CD4-positive, alpha-beta memory T cell (primary cell): ENCODE results near the gene METTL27. TPM values are rescaled to one million over a fixed set of nuclear protein-coding genes. Genes with fewer than 3 reads are reported as not detected.

ENCODE experiments used
- CTCF ChIA-PET: fragments of 350-600 bp; sonication (Branson Sonifier 250); formaldehyde crosslinking; loops from one replicate; lab custom pipeline; 2021; ENCODE audit warnings: inconsistent platforms; ENCODE audit not compliant: partially characterized antibody; lab: Charles Lee
- POLR2A ChIA-PET: fragments of 350-600 bp; sonication (Branson Sonifier 250); formaldehyde crosslinking; loops from one replicate; lab custom pipeline; 2021; ENCODE audit not compliant: partially characterized antibody; lab: Charles Lee
- DNase-seq, 5 donors: peaks; one replicate each; pipeline versions ENCODE4 v3.0.0 to v3.0.0-alpha.2; 2020 to 2022; ENCODE audit warnings: mixed read lengths in 1 of 5
- H3K27ac ChIP-seq: one replicate; pipeline ENCODE4 v1.7.0; 2013; ENCODE audit warnings: low read depth, low read length
- H3K27me3 ChIP-seq: 2 replicates; pipeline ENCODE4 v1.7.0; 2013; ENCODE audit warnings: mild to moderate bottlenecking, low read length, moderate library complexity; ENCODE audit not compliant: insufficient read depth
- H3K36me3 ChIP-seq: 2 replicates; pipeline ENCODE4 v1.7.0; 2013; ENCODE audit warnings: mild to moderate bottlenecking, low read length, moderate library complexity; ENCODE audit not compliant: insufficient read depth
- H3K4me1 ChIP-seq: 2 replicates; pipeline ENCODE4 v1.7.0; 2013; ENCODE audit warnings: mild to moderate bottlenecking, low read length, moderate library complexity; ENCODE audit not compliant: insufficient read depth
- H3K4me3 ChIP-seq, 2 donors: one replicate each; pipeline ENCODE4 v1.7.0; 2013; ENCODE audit warnings: low read length in 2 of 2, mild to moderate bottlenecking in 1 of 2
- H3K9me3 ChIP-seq, 2 donors: one replicate each; pipeline ENCODE4 v1.7.0; 2013; ENCODE audit warnings: low read length in 2 of 2, control low read depth in 1 of 2; ENCODE audit not compliant: control insufficient read depth in 1 of 2
- H3K27ac Mint-ChIP-seq, 7 donors: one replicate each; pipeline ENCODE4 v1.8.0; 2020 to 2021; ENCODE audit warnings: mixed read lengths in 7 of 7, mild to moderate bottlenecking in 6 of 7, inconsistent platforms in 3 of 7, moderate library complexity in 3 of 7
- H3K27me3 Mint-ChIP-seq, 2 donors: one replicate each; pipeline ENCODE4 v1.8.0; 2020 to 2021; ENCODE audit warnings: mixed read lengths in 2 of 2
- H3K36me3 Mint-ChIP-seq, 2 donors: one replicate each; pipeline ENCODE4 v1.8.0; 2020 to 2021; ENCODE audit warnings: mixed read lengths in 2 of 2, inconsistent platforms in 1 of 2, mild to moderate bottlenecking in 1 of 2
- H3K4me1 Mint-ChIP-seq, 4 donors: one replicate each; pipeline ENCODE4 v1.8.0; 2020 to 2021; ENCODE audit warnings: mixed read lengths in 4 of 4, mild to moderate bottlenecking in 1 of 4
- H3K4me3 Mint-ChIP-seq, 8 donors: one replicate each; pipeline ENCODE4 v1.8.0; 2020 to 2021; ENCODE audit warnings: mixed read lengths in 8 of 8, mild to moderate bottlenecking in 7 of 8, moderate library complexity in 6 of 8, inconsistent platforms in 3 of 8
- H3K9me3 Mint-ChIP-seq, 8 donors: one replicate each; pipeline ENCODE4 v1.8.0; 2020 to 2021; ENCODE audit warnings: mixed read lengths in 8 of 8, mild to moderate bottlenecking in 5 of 8, inconsistent platforms in 3 of 8, moderate library complexity in 1 of 8
- intact Hi-C: fragments of 100-400 bp; cut with micrococcal nuclease; formaldehyde crosslinking; loops from one replicate; pipeline ENCODE4 v1.15.1; 2023
- polyA plus RNA-seq, 2 donors: library from polyadenylated mRNA; unstranded; fragments of 300-500 nt; fragmentation: Illumina TruSeq; gene quantifications; one replicate each; pipeline ENCODE4 v1.2.3, GENCODE V29; 2021
- total RNA-seq, 2 experiments: library from RNA; stranded (reverse); gene quantifications; one replicate each; pipeline ENCODE4 v1.2.3, GENCODE V29; 2021

METTL27 gene
- total and polyA plus RNA-seq, 4 experiments from 2014 or later = 0.49 to 7.6 (median 6.1) TPM; not detected in 1

GRCh38 chr7:73876361-73876760, 34.0 kb upstream of the METTL27 start:
- POLR2A ChIA-PET = no interaction called here
- CTCF ChIA-PET = no interaction called here

GRCh38 chr7:73872056-73872908, 30.0 kb upstream of the METTL27 start:
- H3K36me3 Mint-ChIP-seq = no peaks in the 10 kb centered on the region

More at GRCh38 chr7:73876361-73876760, 34.0 kb upstream of the METTL27 start:
- Mint-ChIP-seq H3K9me3 (no peaks in the 10 kb centered on the region), H3K36me3 (no peaks in the 10 kb centered on the region), H3K27ac (no peak overlapping the region), H3K4me3 (no peak overlapping the region), H3K4me1 (no peaks in the 10 kb centered on the region), H3K27me3 (peaks cover 3 to 12% of the 10 kb centered on the region in 2 donors)
- Histone ChIP-seq H3K36me3 (no peaks in the 10 kb centered on the region), H3K27ac (no peak overlapping the region), H3K9me3 (no peaks in the 10 kb centered on the region), H3K4me1 (no peaks in the 10 kb centered on the region), H3K4me3 (no peak overlapping the region), H3K27me3 (no peaks in the 10 kb centered on the region)
- DNase-seq = no peak
- intact Hi-C loops = no loop called here

DNA sequence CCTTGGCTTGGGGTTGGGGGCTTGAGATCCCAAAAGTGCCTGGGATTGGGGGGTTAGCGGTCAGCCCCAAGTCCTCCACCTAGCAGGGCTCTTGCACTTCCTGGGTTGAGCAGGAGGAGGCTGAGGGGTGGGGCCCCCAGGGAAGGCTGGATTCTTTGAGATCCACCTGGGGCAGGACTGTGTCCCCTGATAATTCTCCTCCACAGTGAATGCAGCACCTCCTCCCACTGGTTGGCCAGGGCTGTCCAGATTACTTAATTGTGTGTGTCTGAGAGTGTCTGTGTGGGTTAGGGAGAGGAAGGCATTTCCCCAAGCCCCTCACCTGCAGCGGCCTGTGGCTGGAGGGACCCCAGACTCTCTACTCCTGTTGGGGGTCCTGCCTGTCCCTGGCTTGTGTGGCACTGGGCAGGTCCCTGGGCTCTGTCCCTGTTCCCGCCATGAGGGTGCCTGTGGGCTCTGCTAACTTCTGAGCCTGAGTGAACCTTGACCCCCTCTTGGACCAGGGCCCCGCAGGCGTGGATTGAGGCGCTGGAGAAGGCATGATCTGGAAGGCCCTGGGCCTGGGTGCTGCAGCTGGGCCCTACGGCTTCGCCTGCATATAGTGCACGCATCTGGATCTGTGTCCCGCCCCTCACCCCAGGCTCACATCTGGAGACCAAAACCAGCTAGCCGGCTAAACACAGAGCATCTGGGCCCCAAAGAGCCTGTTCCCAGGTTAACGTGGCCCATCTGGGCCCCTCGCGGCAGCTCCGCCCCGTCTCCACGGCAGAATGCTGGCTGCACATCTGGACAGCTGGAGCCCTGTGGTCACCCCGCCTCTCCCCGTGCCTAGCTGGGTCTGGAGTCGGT, 29.1 kb upstream of the METTL27 start:
- Histone ChIP-seq H3K27ac (no peak overlapping the region), H3K4me1 (no peaks in the 10 kb centered on the region), H3K36me3 (no peaks in the 10 kb centered on the region), H3K9me3 (no peaks in the 10 kb centered on the region), H3K4me3 (no peak overlapping the region), H3K27me3 (no peaks in the 10 kb centered on the region)
- DNase-seq = no peak
- H3K27me3 Mint-ChIP-seq = peaks cover 1 to 2% of the 10 kb centered on the region in 2 donors
- no peak overlapping the region for H3K4me3 Mint-ChIP-seq
- peaks cover 0 to 1% (median 0%) of the 10 kb centered on the region in 8 donors for H3K9me3 Mint-ChIP-seq
- H3K27ac Mint-ChIP-seq = no peak overlapping the region
- intact Hi-C loops = no loop called here
- no peaks in the 10 kb centered on the region for H3K36me3 Mint-ChIP-seq
- CTCF ChIA-PET = interaction anchor here (0.8 kb wide), 1 partner anchor 15 kb away, joined by 3 read pairs; no protein-coding TSS in a partner anchor
- H3K4me1 Mint-ChIP-seq = no peaks in the 10 kb centered on the region
- POLR2A ChIA-PET = no interaction called here

More at GRCh38 chr7:73872056-73872908, 30.0 kb upstream of the METTL27 start:
- Mint-ChIP-seq H3K27ac (no peak overlapping the region), H3K9me3 (peaks cover 0 to 1% (median 0%) of the 10 kb centered on the region in 8 donors), H3K27me3 (peaks cover 2 to 3% of the 10 kb centered on the region in 2 donors), H3K4me3 (no peak overlapping the region), H3K4me1 (no peaks in the 10 kb centered on the region)
- Histone ChIP-seq H3K27ac (no peak overlapping the region), H3K27me3 (no peaks in the 10 kb centered on the region), H3K9me3 (no peaks in the 10 kb centered on the region), H3K4me3 (no peak overlapping the region), H3K4me1 (no peaks in the 10 kb centered on the region), H3K36me3 (no peaks in the 10 kb centered on the region)
- ChIA-PET POLR2A (no interaction called here), CTCF (interaction anchor here (0.8 kb wide), 1 partner anchor 16 kb away, joined by 3 read pairs; no protein-coding TSS in a partner anchor)
- intact Hi-C loops = no loop called here
- DNase-seq = no peak

DNA sequence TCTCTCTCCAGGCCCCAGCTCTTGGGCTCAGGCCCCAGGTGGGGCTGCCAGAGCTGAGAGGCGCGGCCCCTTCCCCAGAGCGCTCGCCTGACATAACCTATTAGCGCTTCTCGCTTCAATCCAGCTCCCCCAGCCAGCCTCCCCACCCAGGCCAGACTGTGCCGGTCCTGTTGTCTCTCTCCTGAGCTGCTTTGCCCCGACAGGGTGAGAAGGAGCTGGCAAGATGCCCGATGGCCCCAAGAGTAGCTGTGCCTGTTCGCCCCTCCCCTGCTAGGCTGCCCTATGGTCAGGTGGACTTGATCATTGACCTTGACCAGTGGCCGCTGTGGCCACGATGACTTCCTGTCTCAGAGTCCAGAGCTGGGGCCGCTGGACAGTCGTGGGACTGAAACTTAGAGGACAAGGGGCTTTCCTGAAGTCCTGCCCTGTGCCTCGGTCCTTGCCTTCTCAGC, 27.8 kb upstream of the METTL27 start:
- H3K4me1 Mint-ChIP-seq = no peaks in the 10 kb centered on the region
- H3K36me3 Mint-ChIP-seq = no peaks in the 10 kb centered on the region
- peaks cover 0 to 2% of the 10 kb centered on the region in 2 donors for H3K27me3 Mint-ChIP-seq
- H3K36me3 ChIP-seq = no peaks in the 10 kb centered on the region
- H3K4me1 ChIP-seq = no peaks in the 10 kb centered on the region
- H3K9me3 Mint-ChIP-seq = peaks cover 0 to 1% (median 0%) of the 10 kb centered on the region in 8 donors
- no peak overlapping the region for H3K4me3 ChIP-seq
- ChIA-PET POLR2A (no interaction called here), CTCF (no interaction called here)
- H3K27me3 ChIP-seq = no peaks in the 10 kb centered on the region
- intact Hi-C loops = no loop called here
- H3K4me3 Mint-ChIP-seq = no peak overlapping the region
- H3K27ac Mint-ChIP-seq = no peak overlapping the region
- no peak for DNase-seq
- no peak overlapping the region for H3K27ac ChIP-seq
- H3K9me3 ChIP-seq = no peaks in the 10 kb centered on the region

- no peaks in the 10 kb centered on the region for H3K27me3 ChIP-seq
- H3K4me3 Mint-ChIP-seq = no peak overlapping the region
- DNase-seq = no peak
- H3K27ac ChIP-seq = no peak overlapping the region
- no peak overlapping the region for H3K27ac Mint-ChIP-seq
- no peaks in the 10 kb centered on the region for H3K4me1 Mint-ChIP-seq
- H3K4me1 ChIP-seq = no peaks in the 10 kb centered on the region
- no peaks in the 10 kb centered on the region for H3K9me3 ChIP-seq
- H3K4me3 ChIP-seq = no peak overlapping the region
- ChIA-PET CTCF (no interaction called here), POLR2A (no interaction called here)
- no peaks in the 10 kb centered on the region for H3K27me3 Mint-ChIP-seq
- no peaks in the 10 kb centered on the region for H3K36me3 ChIP-seq
- H3K36me3 Mint-ChIP-seq = no peaks in the 10 kb centered on the region
- H3K9me3 Mint-ChIP-seq = peaks cover 0 to 1% (median 0%) of the 10 kb centered on the region in 8 donors
- intact Hi-C loops = no loop called here
These were observed 26.9 kb upstream of the METTL27 start for GRCh38 chr7:73869011-73869798.

DNA sequence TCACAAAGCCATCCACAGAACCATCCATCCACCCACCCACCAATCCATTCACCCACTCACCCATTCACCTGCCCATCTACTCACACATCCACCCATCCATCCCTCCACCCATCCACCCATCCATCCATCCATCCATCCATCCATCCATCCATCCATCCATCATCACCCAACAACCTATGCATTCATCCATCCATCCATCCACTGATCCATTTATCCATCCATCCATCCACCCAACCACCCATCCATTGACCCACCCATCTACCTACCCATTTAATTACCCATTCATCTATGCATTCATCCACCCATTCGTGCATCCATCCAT, 24.1 kb upstream of the METTL27 start:
- POLR2A ChIA-PET = no interaction called here
- Histone ChIP-seq H3K36me3 (no peaks in the 10 kb centered on the region), H3K27me3 (no peaks in the 10 kb centered on the region), H3K9me3 (no peaks in the 10 kb centered on the region), H3K27ac (no peak overlapping the region), H3K4me3 (no peak overlapping the region), H3K4me1 (no peaks in the 10 kb centered on the region)
- intact Hi-C loops = no loop called here
- peaks cover 1 to 2% of the 10 kb centered on the region in 2 donors for H3K27me3 Mint-ChIP-seq
- no peak overlapping the region for H3K4me3 Mint-ChIP-seq
- CTCF ChIA-PET = no interaction called here
- H3K9me3 Mint-ChIP-seq = peaks cover 0 to 1% (median 0%) of the 10 kb centered on the region in 8 donors
- H3K27ac Mint-ChIP-seq = no peak overlapping the region
- H3K4me1 Mint-ChIP-seq = no peaks in the 10 kb centered on the region
- H3K36me3 Mint-ChIP-seq = no peaks in the 10 kb centered on the region
- DNase-seq = no peak
